Tibial artery (tissue), 4 donors: Measurements from ENCODE around the gene PCBP3.
"Not testable (repeated sequence)": the region's sequence is repeated elsewhere in the genome, so short reads cannot be mapped to it uniquely, and the experiment has no call there.

Experiments
- DNase-seq, 2 donors: peaks; one replicate each; pipeline ENCODE4 v3.0.0-alpha.2; 2019
- H3K27ac ChIP-seq, 2 donors: fragments of 200-600 bp; sonication (generic) in 1 of 2; 1 replicate in 1 of 2; 2 replicates in 1 of 2; pipeline ENCODE4 v1.5.1; 2018 to 2019; ENCODE audit warnings: mild to moderate bottlenecking in 1 of 2
- H3K27me3 ChIP-seq, 2 donors: fragments of 200-600 bp; sonication (generic) in 1 of 2; one replicate each; pipeline versions ENCODE4 v1.5.1 to v1.6.0; 2016 to 2019
- H3K36me3 ChIP-seq, 3 donors: fragments of 200-600 bp; sonication (generic) in 2 of 3; one replicate each; pipeline ENCODE4 v1.5.1; 2016 to 2019; ENCODE audit warnings: mild to moderate bottlenecking in 2 of 3
- H3K4me1 ChIP-seq, 4 donors: fragments of 200-600 bp; sonication (generic) in 2 of 4; 1 replicate in 3 of 4; 2 replicates in 1 of 4; pipeline ENCODE4 v1.5.1; 2016 to 2019
- H3K4me3 ChIP-seq, 2 donors: fragments of 200-600 bp; sonication (generic) in 1 of 2; 1 replicate in 1 of 2; 2 replicates in 1 of 2; pipeline ENCODE4 v1.5.1; 2018 to 2019; ENCODE audit warnings: mild to moderate bottlenecking in 2 of 2
- H3K9me3 ChIP-seq, 3 donors: fragments of 200-600 bp; sonication (generic) in 1 of 3; one replicate each; pipeline ENCODE4 v1.5.1; 2016 to 2019
- intact Hi-C: fragments of 100-400 bp; cut with DNase I; formaldehyde crosslinking; loops from one replicate; pipeline ENCODE4 v1.15.0; 2023; ENCODE audit warnings: low total_unique reads
- TF ChIP-seq, protein P1 (sequence below), 2 experiments: fragments of 200-600 bp in 1 of 2; fragments of 450-650 bp in 1 of 2; IDR thresholded peaks; one replicate each; pipeline ENCODE4 v1.5.1; 2017 to 2019; ENCODE audit warnings: antibody characterized with exemption in 2 of 2, mild to moderate bottlenecking in 1 of 2, moderate library complexity in 1 of 2

The PCBP3 gene

DNA sequence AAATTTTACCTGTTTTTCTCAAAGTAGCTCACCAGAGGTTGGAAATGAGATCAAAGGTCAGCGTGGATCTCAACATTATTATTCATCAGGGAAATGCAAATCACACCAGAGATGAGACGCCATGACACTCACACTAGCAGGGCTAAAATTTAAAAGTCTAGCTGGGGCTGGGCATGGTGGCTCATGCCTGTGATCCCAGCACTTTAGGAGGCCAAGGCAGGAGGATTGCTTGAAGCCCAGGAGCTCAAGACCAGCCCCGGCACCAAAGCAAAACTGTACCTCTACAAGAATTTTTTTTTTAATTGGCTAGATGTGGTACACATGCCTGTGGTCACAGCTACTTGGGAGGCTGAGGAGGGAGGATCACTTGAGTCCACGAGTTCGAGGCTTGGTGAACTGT is 41.4 kb upstream of the PCBP3 start:
- DNase-seq, result peak in 1 of 2 donors; percentile 16
- H3K27me3 ChIP-seq, result peaks cover 0 to 37% of the 10 kb centered on the region in 2 donors
- intact Hi-C loops, result no loop called here

DNA sequence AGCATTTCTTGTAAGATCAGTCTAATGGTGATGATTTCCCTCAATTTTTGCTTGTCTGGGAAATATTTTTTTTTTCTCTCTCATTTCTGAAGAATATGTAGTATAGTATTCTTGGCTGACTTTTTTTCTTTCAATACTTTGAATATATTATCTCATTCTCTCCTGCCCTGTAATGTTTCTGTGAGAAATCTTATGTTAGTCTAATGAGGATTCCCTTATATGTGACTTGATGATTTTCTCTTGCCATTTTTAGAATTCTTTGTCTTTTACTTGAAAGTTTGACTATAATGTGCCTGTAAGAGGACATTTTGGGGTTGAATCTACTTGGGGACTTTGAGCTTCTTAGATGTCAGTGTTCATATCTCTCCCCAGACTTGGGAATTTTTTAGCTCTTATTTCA is 40.0 kb upstream of the PCBP3 start:
- H3K27ac ChIP-seq, result no peak overlapping the region
- peaks cover 0 to 26% of the 10 kb centered on the region in 2 donors for H3K27me3 ChIP-seq
- no peaks in the 10 kb centered on the region for H3K36me3 ChIP-seq
- TF ChIP-seq, protein P1, sequence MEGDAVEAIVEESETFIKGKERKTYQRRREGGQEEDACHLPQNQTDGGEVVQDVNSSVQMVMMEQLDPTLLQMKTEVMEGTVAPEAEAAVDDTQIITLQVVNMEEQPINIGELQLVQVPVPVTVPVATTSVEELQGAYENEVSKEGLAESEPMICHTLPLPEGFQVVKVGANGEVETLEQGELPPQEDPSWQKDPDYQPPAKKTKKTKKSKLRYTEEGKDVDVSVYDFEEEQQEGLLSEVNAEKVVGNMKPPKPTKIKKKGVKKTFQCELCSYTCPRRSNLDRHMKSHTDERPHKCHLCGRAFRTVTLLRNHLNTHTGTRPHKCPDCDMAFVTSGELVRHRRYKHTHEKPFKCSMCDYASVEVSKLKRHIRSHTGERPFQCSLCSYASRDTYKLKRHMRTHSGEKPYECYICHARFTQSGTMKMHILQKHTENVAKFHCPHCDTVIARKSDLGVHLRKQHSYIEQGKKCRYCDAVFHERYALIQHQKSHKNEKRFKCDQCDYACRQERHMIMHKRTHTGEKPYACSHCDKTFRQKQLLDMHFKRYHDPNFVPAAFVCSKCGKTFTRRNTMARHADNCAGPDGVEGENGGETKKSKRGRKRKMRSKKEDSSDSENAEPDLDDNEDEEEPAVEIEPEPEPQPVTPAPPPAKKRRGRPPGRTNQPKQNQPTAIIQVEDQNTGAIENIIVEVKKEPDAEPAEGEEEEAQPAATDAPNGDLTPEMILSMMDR (IDR thresholded peaks at IDR 0.05), result no peak
- intact Hi-C loops, result no loop called here
- DNase-seq, result no peak
- H3K4me3 ChIP-seq, result no peak overlapping the region
- H3K4me1 ChIP-seq, result no peaks in the 10 kb centered on the region
- peaks cover 2 to 10% (median 7%) of the 10 kb centered on the region in 3 donors for H3K9me3 ChIP-seq

More for the DNA sequence above, 41.4 kb upstream of the PCBP3 start:
- peaks cover 2 to 10% (median 7%) of the 10 kb centered on the region in 3 donors for H3K9me3 ChIP-seq
- no peaks in the 10 kb centered on the region for H3K4me1 ChIP-seq
- no peaks in the 10 kb centered on the region for H3K36me3 ChIP-seq
- H3K27ac ChIP-seq, result no peak overlapping the region
- no peak overlapping the region for H3K4me3 ChIP-seq
- TF ChIP-seq, protein P1 (IDR thresholded peaks at IDR 0.05), result no peak

DNA sequence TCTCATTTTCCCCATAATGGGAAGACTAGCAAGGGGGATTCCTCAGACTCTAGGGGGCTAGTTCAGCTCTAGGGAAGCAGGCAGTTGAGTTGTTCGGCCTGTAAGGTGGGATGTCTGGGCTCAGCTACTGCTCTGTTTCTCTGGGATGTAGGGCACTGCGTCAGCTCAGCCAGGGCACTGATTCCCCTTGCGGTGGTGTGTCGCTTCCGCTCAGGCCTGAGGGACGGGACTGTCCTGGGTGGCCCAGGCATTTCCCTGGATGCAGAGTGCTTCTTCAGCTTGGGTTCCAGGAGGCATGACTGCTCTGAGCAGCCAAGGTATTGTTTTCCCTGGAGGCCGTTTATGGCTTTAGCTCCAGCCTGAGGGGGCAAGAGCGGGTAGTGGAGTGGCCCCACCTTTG is 38.8 kb upstream of the PCBP3 start:
- H3K4me3 ChIP-seq, H3K27ac ChIP-seq, intact Hi-C loops, H3K4me1 ChIP-seq, H3K9me3 ChIP-seq, H3K36me3 ChIP-seq: not testable (repeated sequence)
- DNase-seq, result peak in 1 of 2 donors; percentile 38
- H3K27me3 ChIP-seq, result peaks cover 0 to 22% of the 10 kb centered on the region in 2 donors

DNA sequence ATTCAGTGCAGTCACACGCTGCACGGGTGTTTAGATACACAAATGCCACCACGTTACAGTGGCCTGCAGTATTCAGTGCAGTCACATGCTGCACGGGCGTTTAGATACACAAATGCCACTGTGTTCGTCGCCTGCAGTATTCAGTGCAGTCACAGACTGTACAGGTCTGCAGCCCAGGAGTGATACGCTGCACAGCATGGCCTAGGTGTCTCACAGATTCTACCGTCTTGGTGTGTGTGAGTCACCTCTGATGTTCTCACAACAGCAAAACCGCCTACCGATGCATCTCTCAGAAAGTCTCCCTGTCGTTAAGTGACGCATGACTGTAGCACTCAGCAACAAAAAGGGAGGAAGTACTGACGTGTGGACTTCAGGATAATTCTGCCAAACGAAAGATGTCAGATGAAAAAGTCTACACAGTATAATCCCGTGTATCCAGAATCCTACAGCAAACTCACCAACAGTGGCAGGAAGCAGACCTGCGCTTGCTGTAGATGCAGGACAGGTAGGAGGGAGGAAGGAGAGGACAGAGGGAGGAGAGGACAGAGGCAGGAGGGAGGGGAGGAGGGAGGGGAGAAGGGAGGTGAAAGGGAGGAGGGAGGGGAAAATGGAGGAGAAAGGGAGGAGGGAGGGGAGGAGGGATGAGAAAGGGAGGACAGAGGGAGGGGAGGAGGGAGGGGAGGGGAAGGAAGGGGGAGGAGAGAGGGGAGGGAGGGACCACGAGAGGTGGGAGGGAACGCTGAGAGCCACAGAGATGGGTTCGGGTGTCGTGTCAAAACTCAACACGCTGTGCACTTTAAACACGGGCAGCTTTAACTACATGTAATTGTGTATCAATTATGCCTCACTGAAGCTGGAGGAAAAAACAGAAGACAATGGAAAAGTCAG is 36.3 kb upstream of the PCBP3 start:
- H3K9me3 ChIP-seq, result peaks cover 2 to 10% (median 7%) of the 10 kb centered on the region in 3 donors
- peaks cover 0 to 31% of the 10 kb centered on the region in 2 donors for H3K27me3 ChIP-seq
- H3K4me1 ChIP-seq, result no peaks in the 10 kb centered on the region
- no peak overlapping the region for H3K27ac ChIP-seq
- H3K4me3 ChIP-seq, result no peak overlapping the region
- intact Hi-C loops, result no loop called here
- no peaks in the 10 kb centered on the region for H3K36me3 ChIP-seq
- TF ChIP-seq, protein P1 (IDR thresholded peaks at IDR 0.05), result no peak
- peak in 1 of 2 donors; percentile 31 for DNase-seq

DNA sequence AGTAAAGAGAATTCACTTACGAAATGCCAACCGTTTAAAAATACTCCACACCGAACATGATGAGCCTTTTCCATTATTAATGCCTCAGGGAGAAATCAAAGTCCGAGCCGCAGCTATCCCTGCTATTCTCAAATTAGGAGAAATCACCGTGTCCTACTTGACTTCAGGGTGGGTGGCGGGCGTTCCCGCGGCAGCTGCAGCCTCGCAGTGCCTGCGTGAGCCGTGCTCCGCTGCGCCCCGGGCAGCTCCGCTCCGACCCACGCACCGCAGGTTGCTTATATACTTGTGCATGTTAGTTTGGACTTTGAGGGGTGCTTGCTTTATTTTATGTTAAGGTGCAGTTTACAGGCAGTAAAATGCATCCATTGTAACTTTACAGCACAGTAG is 35.6 kb upstream of the PCBP3 start:
- H3K36me3 ChIP-seq, result no peaks in the 10 kb centered on the region
- H3K9me3 ChIP-seq, result peaks cover 2 to 10% (median 7%) of the 10 kb centered on the region in 3 donors
- intact Hi-C loops, result no loop called here
- DNase-seq, result peak in 1 of 2 donors; percentile 23
- H3K4me3 ChIP-seq, result no peak overlapping the region
- no peak overlapping the region for H3K27ac ChIP-seq
- peaks cover 0 to 35% of the 10 kb centered on the region in 2 donors for H3K27me3 ChIP-seq
- H3K4me1 ChIP-seq, result no peaks in the 10 kb centered on the region
- TF ChIP-seq, protein P1 (IDR thresholded peaks at IDR 0.05), result no peak

DNA sequence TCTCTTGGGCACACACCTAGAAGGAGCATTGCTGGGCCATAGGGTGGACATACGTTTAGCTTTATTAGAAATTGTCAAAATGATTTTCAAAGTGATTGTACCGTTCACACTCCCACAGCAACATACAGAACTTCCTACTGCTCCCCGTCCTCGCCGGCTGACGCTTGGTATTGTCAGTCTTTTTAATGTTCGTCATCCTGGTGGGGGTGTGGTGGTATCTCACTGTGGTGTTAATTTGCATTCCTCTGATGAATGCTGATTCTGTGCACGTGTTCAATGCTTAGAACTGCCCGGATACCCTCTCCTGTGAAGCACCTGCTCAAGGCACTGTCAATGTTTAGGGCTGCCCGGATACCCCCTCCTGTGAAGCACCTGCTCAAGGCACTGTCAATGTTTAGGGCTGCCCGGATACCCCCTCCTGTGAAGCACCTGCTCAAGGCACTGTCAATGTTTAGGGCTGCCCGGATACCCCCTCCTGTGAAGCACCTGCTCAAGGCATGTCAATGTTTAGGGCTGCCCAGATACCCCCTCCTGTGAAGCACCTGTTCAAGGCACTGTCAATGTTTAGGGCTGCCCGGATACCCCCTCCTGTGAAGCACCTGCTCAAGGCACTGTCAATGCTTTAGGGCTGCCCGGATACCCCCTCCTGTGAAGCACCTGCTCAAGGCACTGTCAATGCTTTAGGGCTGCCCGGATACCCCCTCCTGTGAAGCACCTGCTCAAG is 34.6 kb upstream of the PCBP3 start:
- H3K27ac ChIP-seq, H3K9me3 ChIP-seq, DNase-seq, intact Hi-C loops, H3K4me3 ChIP-seq, H3K4me1 ChIP-seq, H3K36me3 ChIP-seq: not testable (repeated sequence)
- H3K27me3 ChIP-seq, result peaks cover 0 to 41% of the 10 kb centered on the region in 2 donors

DNA sequence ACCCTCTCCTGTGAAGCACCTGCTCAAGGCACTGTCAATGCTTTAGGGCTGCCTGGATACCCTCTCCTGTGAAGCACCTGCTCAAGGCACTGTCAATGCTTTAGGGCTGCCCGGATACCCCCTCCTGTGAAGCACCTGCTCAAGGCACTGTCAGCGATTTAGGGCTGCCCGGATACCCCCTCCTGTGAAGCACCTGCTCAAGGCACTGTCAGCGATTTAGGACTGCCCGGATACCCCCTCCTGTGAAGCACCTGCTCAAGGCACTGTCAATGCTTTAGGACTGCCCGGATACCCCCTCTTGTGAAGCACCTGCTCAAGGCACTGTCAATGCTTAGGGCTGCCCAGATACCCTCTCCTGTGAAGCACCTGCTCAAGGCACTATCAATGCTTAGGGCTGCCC is 33.9 kb upstream of the PCBP3 start:
- H3K9me3 ChIP-seq, H3K36me3 ChIP-seq, H3K27ac ChIP-seq, intact Hi-C loops, H3K4me3 ChIP-seq, H3K4me1 ChIP-seq: not testable (repeated sequence)
- peaks cover 0 to 48% of the 10 kb centered on the region in 2 donors for H3K27me3 ChIP-seq
- DNase-seq, result peak in 1 of 2 donors; percentile 21
